HG03103 (cell line): ENCODE results near the gene BUB1.
"Not testable (repeated sequence)": the region's sequence is repeated elsewhere in the genome, so short reads cannot be mapped to it uniquely, and the experiment has no call there.

Source experiments
- ATAC-seq: cut with Tn5 transposase; IDR thresholded peaks from one replicate; pipeline ENCODE4 v1.9.1; 2021; ENCODE audit warnings: low read depth; ENCODE audit not compliant: unreplicated experiment

BUB1 gene

DNA sequence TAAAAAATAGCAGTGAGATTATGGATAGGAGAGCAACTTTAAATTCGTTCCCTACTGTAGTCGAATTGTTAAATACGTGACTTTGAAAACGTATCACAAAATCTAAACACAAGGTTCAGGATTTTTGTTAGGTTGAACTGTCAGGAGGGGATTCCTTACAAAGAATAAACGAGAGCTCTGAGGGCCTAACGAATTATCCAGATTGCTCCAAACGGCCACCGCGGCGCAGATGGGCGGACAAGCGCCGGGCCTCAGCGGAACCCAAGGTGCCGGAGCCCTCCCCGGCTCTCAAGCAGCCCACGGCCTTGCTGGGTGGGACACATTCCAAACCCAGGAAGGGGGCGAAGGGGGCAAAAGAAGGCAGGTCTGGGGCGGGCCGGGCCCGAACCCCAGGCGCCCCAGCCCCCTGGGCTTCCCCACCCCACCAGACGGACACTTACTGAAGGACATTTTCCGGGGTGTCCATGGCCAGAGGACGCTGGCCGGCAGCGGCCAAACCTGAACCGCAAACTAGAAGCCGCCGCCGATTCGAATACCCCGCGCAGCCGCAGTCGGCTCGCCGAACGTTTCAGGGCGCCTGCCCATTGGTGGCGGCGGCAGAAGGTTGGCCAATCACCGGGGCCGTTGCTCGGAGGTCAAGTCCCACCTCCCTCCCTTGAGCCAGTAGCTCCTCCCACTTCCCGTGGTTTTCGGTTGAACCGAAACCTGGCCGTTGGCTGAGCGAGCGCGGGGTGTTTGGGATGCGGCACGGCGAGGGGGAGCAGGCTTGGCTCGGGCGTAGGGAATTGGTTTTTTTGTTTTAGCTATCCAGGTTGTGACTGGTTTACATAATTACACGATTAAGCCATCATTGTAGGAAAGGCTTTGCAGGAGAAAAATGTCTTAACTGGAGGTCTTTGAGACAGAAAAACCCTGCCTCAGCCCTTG lies at the start of gene BUB1:
TSS of gene BUB1 (minus strand) at position 534 of the 927 bp plus-strand sequence. CDS start at position 466, 68 bp downstream.
- ATAC-seq, result peak; percentile 60

DNA sequence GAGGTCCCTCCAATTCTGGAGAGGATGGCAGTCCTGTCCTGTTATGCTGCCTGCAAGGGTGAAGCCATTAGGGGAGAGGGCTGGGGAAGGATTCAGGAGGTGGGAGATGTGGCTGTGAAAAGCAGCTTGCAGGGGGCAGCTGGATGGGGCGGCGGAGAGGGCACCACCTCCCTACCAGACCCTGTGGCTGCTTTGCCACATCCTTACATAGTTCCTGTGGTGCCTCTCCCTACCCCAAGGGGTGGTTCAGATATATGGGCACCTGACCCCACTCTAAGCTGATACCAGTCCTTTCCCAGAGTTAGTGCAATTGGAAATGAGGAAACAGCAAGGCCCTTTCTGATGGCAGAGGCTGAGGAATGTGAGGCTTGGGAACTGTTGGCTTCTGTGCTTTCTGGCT lies 48.4 kb upstream of the BUB1 start:
- no peak for ATAC-seq

DNA sequence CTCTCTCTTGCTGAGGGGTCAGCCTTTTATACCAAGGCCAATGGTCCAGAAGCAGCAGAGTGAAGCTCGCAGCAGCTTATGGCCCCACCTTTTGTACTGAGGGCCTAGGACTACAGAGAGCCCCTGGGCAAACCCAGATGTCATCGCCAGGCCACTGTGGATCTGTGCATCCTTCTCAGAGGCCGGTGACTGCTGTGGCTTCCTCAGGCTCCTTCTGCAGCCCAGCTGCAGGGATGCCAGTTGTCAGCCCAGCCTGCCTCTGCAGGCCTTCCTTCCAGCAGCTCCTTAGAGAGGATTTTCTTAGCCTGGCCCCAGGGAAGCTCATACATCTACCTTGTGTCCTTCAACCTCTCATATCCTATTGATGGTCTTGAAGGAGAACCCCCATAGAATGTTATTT lies 48.0 kb upstream of the BUB1 start:
- ATAC-seq, result no peak

DNA sequence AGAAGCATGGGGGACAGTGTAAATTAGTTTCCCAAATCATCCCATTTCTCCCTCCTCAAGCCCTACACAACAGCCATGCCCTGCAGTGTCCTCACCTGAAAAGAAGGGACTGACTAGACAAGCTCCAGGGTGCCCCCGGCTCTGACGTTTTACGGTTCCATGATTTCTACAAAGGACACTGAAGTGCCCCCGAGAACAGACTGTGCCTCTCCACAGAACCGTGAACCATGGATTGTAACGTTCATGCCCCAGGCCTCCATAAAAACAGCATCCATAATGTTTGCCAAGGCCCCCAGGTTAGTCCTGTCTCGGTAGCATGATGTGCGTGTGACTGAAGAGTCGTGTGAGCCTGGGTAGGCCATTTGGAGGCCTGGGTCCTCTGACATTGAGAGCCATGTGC lies 47.5 kb upstream of the BUB1 start:
- ATAC-seq, result no peak

DNA sequence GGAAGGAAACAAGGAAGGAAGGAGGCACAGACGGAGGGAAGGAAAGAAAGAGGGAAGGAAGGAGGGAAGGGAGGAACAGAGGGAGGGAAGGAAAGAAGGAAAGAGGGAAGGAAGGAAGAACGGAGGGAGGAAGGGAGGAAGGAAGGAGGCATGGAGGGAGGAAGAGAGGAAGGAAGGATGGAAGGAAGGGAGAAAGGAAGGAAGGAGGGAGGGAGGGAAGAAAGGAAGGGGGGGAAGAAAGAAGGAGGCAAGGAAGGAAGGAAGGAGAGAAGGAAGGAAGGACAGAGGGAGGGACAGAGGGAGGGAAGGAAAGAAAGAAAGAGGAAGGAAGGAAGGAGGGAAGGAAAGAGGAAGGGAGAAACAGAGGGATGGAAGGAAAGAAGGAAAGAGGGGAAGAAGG lies 47.0 kb upstream of the BUB1 start:
- no peak for ATAC-seq

DNA sequence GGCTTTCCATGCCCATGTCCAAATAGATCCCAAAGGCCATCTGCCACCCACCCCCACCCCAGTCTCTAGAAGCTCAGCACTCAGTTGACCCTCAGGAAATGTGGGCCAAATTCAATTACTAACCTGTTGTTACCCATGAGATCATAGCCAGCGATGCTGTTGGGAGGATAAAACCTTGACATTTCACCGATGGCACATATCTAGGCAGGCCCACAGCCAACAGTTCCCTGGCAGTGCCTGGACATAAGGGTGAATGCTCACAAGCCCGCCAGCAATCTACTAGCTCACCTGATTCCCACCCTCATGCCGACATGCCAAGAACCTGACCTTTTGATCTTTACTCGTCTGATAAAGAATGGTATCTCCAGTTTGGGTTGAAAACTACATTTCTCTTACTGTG lies 42.7 kb upstream of the BUB1 start:
- no peak for ATAC-seq

DNA sequence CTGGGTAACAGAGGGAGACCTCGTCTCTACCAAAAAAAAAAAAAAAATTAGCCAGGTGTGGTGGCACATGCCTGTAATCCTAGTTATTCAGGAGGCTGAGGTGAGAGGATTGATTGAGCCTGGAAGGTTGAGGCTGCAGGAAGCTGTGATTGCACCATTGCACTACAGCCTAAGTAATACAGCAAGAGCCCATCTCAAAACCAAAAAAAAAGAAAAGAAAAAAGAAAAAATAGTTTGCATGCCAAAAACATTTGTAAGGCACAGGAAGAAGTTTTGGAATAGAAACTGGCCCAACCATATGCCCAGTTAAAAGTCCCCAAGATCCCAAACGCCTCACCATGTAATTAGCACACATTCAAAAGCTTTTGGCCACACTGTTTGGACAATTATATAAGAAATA lies 41.1 kb upstream of the BUB1 start:
- no peak for ATAC-seq

DNA sequence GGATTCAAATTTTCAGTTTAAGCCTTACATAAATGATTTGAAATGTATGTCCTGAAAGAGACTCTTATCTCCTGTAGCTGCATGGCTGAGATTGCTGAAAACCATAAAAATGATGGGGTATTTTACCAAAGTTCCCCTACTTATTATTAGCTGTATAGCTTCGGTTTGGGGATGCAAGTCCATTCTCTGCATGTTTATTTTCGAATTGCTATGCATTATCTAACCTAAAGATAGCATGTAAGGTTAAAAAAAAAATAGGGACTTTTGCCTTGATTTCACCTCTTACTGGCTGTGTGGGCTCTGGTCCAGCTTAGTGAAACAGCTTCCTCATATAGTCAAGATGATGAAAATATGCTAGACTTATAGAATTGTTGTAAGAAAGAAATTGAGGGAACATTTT lies 40.5 kb upstream of the BUB1 start:
- no peak for ATAC-seq

DNA sequence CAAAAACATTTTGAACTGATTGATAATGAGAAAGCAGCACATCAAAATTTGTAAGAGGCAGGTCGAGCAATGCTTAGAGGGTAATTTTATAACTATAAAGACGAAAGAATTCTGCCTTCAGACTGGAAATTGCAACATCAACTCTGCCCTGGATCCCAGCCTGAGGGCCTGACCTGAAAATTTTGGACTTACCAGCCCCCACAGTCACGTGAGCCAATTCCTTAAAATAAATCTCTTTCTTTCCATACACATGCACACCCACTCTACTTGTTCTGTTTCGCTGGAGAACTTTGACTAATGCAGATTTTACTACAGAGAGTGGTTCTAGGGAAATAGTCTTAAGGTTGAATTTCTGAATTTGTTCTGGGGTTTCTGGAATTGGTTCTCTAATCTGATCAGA lies 39.9 kb upstream of the BUB1 start:
- ATAC-seq, result no peak

DNA sequence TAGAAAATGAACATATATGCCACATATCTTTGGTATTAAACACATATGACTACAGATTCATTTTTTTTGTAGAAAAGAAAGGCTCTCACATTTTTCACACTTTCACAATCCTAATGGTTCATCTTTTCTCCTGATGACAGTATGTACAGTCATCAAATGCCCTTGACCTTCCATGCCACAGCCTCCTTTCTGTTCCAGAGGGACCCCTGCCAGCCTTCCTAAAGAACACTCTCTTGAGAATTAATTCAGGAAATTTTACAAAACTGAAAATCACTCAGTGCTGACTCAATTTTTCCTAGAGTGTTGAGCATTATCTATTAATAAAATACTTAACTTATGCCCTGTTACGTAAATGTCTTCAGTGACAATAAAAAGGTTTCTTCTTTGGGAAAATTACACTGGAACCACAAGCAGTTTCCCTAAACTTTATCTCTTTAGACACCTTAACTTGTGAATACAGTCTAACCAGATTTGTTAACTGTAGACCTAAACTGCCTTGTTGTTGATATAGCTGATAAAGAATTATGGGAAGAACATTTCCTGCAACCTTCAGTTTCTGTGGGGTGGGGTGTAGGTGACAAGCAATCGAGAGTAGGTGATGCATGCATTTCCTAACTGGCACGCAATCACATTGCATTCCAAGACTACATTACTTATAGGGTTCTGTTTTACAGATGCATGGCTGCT lies 39.2 kb upstream of the BUB1 start:
- ATAC-seq, result no peak

DNA sequence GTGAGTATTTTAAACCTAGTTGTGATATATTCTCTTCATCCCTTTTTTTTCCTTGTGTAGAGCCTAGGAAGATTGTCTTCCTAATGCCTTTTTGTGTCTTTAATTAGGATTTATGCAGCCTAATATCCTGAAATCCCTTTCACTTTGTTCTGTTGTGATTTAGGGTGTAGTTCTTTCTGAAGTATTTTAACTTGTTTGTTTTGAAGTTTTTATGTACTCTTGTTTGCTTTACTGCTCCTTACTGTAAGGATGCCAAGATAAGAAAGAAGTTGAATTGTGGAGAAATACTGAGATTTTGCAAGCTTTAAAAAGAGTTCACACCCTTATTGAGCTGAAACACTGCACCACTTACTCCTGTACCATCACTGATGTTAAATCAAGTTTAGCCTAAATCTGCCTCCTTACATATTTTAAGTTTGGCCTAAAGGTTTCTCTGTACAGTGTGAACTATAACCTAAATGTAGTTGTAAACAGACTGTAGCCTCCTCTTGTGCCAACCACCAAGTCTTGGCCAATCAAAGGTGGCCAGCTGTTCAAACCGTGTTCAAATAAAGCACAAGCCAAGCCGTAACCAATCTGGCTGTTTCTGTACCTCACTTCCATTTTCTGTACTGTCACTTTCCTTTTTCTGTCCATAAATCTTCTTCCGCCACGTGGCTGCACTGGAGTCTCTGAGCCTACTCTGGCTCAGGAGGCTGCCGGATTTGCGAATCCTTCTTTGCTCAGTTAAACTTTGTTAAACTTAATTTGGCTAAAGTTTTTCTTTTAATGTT lies 36.8 kb upstream of the BUB1 start:
- no peak for ATAC-seq

DNA sequence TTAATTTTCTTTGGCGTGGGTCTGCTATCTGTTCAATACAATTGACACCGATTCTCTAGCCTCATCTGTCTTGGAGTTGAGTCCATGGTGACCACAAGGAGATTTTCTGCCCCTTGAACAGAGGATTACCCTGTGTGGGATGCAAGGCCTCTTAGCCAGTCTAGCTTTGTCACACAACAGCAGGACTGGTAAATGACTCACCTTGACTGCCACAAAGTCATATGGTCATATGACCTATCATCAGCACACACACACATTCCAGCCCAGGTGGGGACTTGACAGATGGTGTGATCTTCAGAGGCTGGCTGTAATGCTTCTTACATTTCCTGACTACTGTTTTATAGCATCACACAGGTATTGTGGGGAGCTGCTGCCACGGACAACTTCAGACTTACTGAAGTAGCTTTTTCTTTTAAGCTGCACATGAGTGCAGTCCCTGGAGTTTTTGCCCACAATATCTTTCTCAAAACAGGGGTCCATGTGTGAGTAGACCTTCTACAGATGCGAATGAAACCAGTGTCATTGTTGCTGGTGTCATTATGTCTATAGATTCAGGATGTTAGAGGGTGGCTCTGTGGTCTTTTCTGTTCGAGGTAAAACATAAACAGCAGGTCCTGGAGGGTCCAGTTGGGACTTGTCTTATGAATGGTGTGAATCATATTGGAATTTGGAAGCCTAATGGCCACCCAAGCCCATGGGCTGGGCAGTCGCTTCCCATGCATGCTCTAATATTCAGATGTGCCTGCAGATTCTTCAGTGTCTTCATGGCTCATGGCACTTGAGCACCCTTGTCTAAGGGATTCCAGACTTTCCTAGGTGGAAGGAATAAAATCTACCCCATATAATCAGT lies 35.9 kb upstream of the BUB1 start:
- no peak for ATAC-seq

DNA sequence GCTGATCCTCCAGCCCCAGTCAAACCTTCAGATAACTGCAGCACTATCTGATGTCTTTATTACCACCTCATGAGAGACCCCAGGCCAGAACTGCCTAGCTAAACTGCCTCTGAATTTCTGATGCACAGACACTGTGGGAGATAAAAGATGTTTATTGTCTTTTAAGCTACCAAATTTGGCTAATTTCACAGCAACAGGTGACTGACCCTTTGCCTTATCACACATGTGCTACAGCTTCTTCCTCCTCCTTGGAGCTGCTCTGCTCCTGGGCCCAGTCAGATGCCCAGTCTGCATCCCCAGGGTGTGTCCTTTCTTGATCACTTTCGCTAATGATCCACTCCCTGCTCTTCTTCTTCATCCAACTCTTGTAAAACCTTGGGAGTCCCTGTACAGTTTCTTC lies 34.9 kb upstream of the BUB1 start:
- no peak for ATAC-seq

DNA sequence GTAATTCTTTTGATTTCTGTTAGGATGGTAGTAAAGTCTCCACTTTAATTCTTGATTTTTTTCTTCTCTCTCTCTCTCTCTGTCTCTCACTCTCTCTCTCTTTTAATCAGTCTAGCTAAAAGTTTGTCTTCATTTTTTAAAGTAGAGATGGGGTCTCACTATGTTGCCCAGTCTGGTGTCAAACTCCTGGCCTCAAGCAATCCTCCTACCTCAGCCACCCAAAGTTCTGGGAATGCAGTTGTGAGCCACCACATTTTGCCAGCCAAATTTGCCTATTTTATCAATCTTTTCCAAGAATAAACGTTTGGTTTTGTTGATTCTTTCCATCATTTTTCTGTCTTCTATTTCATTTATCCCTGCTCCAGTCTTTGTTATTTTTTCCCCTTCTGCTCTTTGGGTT lies 30.6 kb upstream of the BUB1 start:
- ATAC-seq, result no peak

DNA sequence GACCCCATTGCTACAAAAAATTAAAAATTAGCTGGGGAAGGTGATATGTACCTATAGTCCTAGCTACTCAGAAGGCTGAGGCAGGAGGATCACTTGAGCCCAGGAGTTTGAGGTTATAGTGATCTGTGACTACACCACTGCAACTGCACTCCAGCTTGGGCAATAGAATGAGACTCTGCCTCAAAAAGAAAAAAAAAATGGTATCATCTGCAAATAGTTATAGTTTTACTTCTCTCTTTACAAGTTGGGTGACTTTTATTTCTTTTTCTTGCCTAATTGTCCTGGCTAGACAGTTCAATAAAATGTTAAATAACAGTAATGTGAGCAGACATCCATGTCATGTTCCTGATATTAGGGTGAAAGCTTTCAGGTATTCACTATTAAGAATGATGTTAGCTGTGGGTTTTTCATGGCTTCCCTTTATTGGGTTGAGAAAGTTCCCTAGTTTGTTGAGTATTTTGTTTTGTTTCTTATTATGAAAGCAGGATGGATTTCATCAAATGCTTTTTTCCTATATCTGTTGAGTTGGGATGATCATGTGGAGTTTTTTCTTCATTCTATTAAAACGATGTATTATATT lies 29.6 kb upstream of the BUB1 start:
- no peak for ATAC-seq

DNA sequence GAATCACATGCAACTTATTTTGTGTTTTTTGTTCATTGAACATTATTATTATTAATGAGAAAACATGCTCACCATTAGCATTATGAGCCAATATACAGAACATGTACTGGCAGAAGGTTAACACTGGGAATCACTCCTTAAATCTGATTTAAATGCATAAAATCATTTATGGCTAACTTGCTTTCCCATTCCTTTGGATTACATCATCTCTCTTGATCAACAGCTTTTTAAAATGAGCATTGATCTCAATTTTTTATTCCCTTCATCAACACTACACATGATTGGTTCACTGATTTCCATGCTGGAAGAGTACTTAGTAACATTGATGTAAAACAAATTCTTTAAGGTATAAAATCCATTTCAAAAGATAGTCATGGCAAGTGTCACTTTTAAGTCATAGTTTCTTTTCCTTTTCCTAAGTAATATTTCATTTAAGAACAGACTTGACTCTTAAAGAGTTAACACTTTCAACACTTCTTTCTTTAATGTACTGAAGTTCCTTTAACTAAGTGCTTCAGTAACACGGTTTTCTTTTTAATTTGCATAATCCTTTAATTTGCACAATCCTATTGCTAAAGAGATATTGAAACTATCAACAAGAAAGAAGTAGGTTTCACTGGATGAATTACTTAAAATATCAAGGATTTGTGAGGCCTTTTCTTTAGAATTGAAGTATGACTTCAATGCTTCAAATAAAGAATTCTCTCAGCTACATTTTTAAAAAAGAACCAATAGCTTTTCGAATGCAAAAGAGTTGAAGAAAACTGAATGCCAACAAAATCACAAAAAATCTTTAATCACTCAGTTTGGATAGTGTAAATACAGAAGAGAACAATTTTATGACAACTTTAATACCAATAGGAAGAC lies 24.9 kb upstream of the BUB1 start:
- no peak for ATAC-seq

DNA sequence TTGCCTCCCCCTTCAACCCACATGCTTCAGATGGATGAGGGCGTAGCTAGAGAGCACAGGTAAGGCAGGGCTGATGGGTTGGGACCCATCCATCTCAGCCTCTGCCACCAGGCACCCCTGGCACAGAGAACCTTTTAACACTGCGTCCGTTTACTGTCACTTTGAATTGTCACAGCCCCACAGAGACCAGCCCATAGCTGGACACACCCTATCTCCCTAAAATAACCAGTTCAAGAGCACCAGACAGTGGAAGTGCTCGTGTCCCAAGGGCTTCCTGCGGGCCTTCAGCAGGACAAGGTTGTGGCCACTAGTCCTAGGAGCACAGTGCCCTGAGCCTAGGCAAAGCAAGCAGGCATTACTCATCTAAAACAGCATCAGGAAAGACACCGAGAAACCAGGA lies 20.4 kb upstream of the BUB1 start:
- not testable (repeated sequence) for ATAC-seq

DNA sequence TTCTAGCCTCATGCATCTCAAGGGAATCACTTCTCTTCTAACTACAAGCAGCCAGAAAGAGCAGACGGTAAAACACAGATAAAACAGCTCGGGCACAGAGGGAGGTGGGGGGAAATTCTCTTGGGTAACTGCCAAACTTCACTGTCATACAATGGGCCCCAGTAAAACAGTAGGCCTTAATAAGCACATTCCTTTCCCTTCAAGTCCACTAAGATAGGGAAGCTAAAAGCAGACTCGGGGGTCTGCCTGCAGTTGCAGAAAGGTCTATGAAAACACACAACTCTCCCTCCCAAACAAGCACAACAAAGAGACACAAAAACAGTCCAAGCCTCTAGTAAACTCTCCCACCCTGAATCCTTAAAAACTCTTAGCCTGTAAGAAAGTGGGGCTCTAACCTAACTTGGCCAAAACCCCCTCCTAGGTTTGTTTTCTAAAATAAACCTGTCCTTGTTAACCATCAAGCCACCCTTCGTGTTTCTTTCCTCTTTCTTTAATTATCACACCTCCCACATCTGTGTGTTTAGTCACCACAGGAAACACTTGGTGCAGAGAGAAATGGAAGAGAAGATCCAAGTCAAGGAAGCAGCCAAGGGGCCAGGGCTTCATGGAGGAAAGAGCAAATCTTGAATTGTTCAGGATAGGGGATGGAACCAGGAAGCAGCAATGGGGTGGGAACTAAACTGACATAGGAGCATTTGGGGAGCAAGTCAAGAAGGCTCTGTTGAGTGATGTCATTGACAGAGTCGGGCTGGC lies 17.5 kb upstream of the BUB1 start:
- ATAC-seq, result not testable (repeated sequence)
